UCSD-AML1 (cell line): ENCODE data around the gene TSPAN11.
"Not testable (repeated sequence)": the region's sequence is repeated elsewhere in the genome, so short reads cannot be mapped to it uniquely, and the experiment has no call there.

Source experiments
- DNase-seq: peaks from one replicate; lab custom pipeline; 2025; ENCODE audit not compliant: unreplicated experiment; lab: John Stamatoyannopoulos, UW

TSPAN11 gene

GRCh38 chr12:30926243-30927221 lies at the start of gene TSPAN11:
TSS of gene TSPAN11 (plus strand) at chr12:30926748. CDS start at chr12:30953992, 27,244 bp downstream.
- no peak for DNase-seq

- DNase-seq = no peak
Observed at GRCh38 chr12:30877105-30877875, 49.3 kb upstream of the TSPAN11 start.

GRCh38 chr12:30878024-30878423 lies 48.5 kb upstream of the TSPAN11 start:
- DNase-seq = no peak

- no peak for DNase-seq
Observed at GRCh38 chr12:30880061-30880460, 46.5 kb upstream of the TSPAN11 start.

GRCh38 chr12:30880813-30881212 lies 45.7 kb upstream of the TSPAN11 start:
- no peak for DNase-seq

- no peak for DNase-seq
Observed at GRCh38 chr12:30882706-30883105, 43.8 kb upstream of the TSPAN11 start.

- DNase-seq = no peak
Observed at GRCh38 chr12:30884799-30885198, 41.7 kb upstream of the TSPAN11 start.

- no peak for DNase-seq
Observed at GRCh38 chr12:30885321-30885720, 41.2 kb upstream of the TSPAN11 start.

GRCh38 chr12:30887226-30887625 lies 39.3 kb upstream of the TSPAN11 start:
- no peak for DNase-seq

- no peak for DNase-seq
Observed at GRCh38 chr12:30888241-30888640, 38.3 kb upstream of the TSPAN11 start.

GRCh38 chr12:30894531-30894930 lies 32.0 kb upstream of the TSPAN11 start:
- DNase-seq = not testable (repeated sequence)

- DNase-seq = no peak
Observed at GRCh38 chr12:30896461-30896860, 30.1 kb upstream of the TSPAN11 start.

- DNase-seq = no peak
Observed at GRCh38 chr12:30898846-30899245, 27.7 kb upstream of the TSPAN11 start.

- DNase-seq = no peak
Observed at GRCh38 chr12:30900351-30900750, 26.2 kb upstream of the TSPAN11 start.

GRCh38 chr12:30902001-30902400 lies 24.5 kb upstream of the TSPAN11 start:
- no peak for DNase-seq

GRCh38 chr12:30902596-30902995 lies 24.0 kb upstream of the TSPAN11 start:
- DNase-seq = no peak

GRCh38 chr12:30905463-30906009 lies 21.0 kb upstream of the TSPAN11 start:
- no peak for DNase-seq

- DNase-seq = no peak
Observed at GRCh38 chr12:30908076-30908721, 18.3 kb upstream of the TSPAN11 start.

GRCh38 chr12:30908722-30909348 lies 17.7 kb upstream of the TSPAN11 start:
- DNase-seq = no peak

GRCh38 chr12:30909349-30910037 lies 17.1 kb upstream of the TSPAN11 start:
- DNase-seq = no peak
